ENCODE results near the gene RNF213.

DNA sequence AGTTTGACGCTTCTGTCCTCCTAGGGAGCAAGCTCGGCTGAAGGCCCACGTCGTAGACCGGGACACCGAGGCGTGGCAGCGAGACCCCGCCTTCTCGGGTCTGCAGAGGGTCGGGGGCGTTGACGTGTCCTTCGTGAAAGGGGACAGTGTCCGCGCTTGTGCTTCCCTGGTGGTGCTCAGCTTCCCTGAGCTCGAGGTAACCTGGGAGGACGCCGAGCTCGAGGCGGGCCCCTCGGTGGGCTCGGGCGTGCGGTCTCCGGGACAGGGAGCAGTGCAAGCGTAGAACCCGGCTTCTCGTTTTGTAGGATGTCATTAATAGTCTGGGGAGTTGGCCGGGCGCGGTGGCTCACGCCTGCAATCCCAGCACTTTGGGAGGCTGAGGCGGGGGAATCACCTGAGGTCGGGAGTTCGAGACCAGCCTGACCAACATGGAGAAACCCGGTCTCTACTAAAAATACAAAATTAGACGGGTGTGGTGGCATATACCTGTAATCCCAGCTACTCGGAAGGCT, 155.0 kb downstream of the RNF213 start:
- no peak for TF ChIP-seq CTCF (IDR thresholded peaks at IDR 0.05; ENCODE audit: low read depth, low read length, missing input control)
- no peak for TF ChIP-seq JUND (IDR thresholded peaks at IDR 0.05)
- TF ChIP-seq ATF3 (IDR thresholded peaks at IDR 0.05), result no peak
- TF ChIP-seq, protein P1, sequence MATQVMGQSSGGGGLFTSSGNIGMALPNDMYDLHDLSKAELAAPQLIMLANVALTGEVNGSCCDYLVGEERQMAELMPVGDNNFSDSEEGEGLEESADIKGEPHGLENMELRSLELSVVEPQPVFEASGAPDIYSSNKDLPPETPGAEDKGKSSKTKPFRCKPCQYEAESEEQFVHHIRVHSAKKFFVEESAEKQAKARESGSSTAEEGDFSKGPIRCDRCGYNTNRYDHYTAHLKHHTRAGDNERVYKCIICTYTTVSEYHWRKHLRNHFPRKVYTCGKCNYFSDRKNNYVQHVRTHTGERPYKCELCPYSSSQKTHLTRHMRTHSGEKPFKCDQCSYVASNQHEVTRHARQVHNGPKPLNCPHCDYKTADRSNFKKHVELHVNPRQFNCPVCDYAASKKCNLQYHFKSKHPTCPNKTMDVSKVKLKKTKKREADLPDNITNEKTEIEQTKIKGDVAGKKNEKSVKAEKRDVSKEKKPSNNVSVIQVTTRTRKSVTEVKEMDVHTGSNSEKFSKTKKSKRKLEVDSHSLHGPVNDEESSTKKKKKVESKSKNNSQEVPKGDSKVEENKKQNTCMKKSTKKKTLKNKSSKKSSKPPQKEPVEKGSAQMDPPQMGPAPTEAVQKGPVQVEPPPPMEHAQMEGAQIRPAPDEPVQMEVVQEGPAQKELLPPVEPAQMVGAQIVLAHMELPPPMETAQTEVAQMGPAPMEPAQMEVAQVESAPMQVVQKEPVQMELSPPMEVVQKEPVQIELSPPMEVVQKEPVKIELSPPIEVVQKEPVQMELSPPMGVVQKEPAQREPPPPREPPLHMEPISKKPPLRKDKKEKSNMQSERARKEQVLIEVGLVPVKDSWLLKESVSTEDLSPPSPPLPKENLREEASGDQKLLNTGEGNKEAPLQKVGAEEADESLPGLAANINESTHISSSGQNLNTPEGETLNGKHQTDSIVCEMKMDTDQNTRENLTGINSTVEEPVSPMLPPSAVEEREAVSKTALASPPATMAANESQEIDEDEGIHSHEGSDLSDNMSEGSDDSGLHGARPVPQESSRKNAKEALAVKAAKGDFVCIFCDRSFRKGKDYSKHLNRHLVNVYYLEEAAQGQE (IDR thresholded peaks at IDR 0.05), result no peak
- TF ChIP-seq RAD21 (IDR thresholded peaks at IDR 0.05), result no peak
- no peak for TF ChIP-seq MAX (IDR thresholded peaks at IDR 0.05)
- no peak for TF ChIP-seq EGR1 (IDR thresholded peaks at IDR 0.05; ENCODE audit: low read depth in 2 of 2)

All from liver (tissue), 3 donors.